RWPE2 (cell line): ENCODE data around the gene CCDC171.

Experiments
- ATAC-seq: fragments of 200-7000 bp; cut with Tn5 transposase; 3 replicates; pipeline ENCODE4 v1.9.1; 2021; ENCODE audit warnings: low read depth
- DNase-seq: peaks from one replicate; pipeline ENCODE4 v3.0.0-alpha.2; 2020; ENCODE audit warnings: low spot score
- H3K27ac ChIP-seq: fragments of 450-650 bp; 2 replicates; pipeline ENCODE4 v1.5.1; 2017; ENCODE audit warnings: mild to moderate bottlenecking; ENCODE audit not compliant: poor library complexity, severe bottlenecking
- H3K27me3 ChIP-seq: fragments of 250-450 bp; sonication (Bioruptor Pico); 2 replicates; pipeline ENCODE4 v1.5.1; 2021; ENCODE audit warnings: mild to moderate bottlenecking, moderate library complexity; ENCODE audit not compliant: insufficient read depth, poor library complexity, severe bottlenecking
- H3K36me3 ChIP-seq: fragments of 250-450 bp; sonication (Bioruptor Pico); 2 replicates; pipeline ENCODE4 v1.5.1; 2020; ENCODE audit warnings: low read depth, mild to moderate bottlenecking, moderate library complexity
- H3K4me1 ChIP-seq: fragments of 250-450 bp; sonication (Bioruptor Pico); 2 replicates; pipeline ENCODE4 v1.5.1; 2021; ENCODE audit warnings: mild to moderate bottlenecking, moderate library complexity; ENCODE audit not compliant: insufficient read depth, poor library complexity, severe bottlenecking
- H3K4me3 ChIP-seq: fragments of 250-450 bp; sonication (Bioruptor Pico); 2 replicates; pipeline ENCODE4 v1.5.1; 2021; ENCODE audit warnings: mild to moderate bottlenecking, moderate library complexity; ENCODE audit not compliant: severe bottlenecking
- H3K9me3 ChIP-seq: fragments of 250-450 bp; sonication (Bioruptor Pico); 2 replicates; pipeline ENCODE4 v1.5.1; 2021; ENCODE audit warnings: mild to moderate bottlenecking, moderate library complexity; ENCODE audit not compliant: severe bottlenecking
- CTCF ChIP-seq: fragments of 450-650 bp; IDR thresholded peaks from one replicate; pipeline ENCODE4 v1.5.1; 2017; ENCODE audit warnings: mild to moderate bottlenecking, moderate library complexity; ENCODE audit not compliant: poor library complexity, severe bottlenecking

The CCDC171 gene

GRCh38 chr9:15553528-15553898 is 670 bp downstream of the CCDC171 start:
- Histone ChIP-seq H3K36me3 (no peaks in the 10 kb centered on the region), H3K4me1 (peaks cover 3% of the 10 kb centered on the region), H3K27me3 (no peaks in the 10 kb centered on the region), H3K4me3 (peak overlapping the region; percentile 47), H3K27ac (peak overlapping the region; percentile 46), H3K9me3 (no peaks in the 10 kb centered on the region)
- no peak for DNase-seq
- ATAC-seq = peak; percentile 1; the same call in 2 of the 3 replicates
- no peak for TF ChIP-seq CTCF

GRCh38 chr9:15570769-15571168 is 17.9 kb downstream of the CCDC171 start:
- H3K9me3 ChIP-seq = no peaks in the 10 kb centered on the region
- no peaks in the 10 kb centered on the region for H3K27me3 ChIP-seq
- H3K4me1 ChIP-seq = no peaks in the 10 kb centered on the region
- H3K27ac ChIP-seq = no peak overlapping the region
- DNase-seq (no peak), ATAC-seq (no peak)
- no peak for TF ChIP-seq CTCF
- no peaks in the 10 kb centered on the region for H3K36me3 ChIP-seq
- H3K4me3 ChIP-seq = no peak overlapping the region

- DNase-seq = no peak
- H3K27me3 ChIP-seq = no peaks in the 10 kb centered on the region
- TF ChIP-seq CTCF = no peak
- H3K9me3 ChIP-seq = no peaks in the 10 kb centered on the region
- H3K27ac ChIP-seq = no peak overlapping the region
- no peaks in the 10 kb centered on the region for H3K4me1 ChIP-seq
- no peaks in the 10 kb centered on the region for H3K36me3 ChIP-seq
- no peak overlapping the region for H3K4me3 ChIP-seq
- ATAC-seq = no peak
Measured at GRCh38 chr9:15572200-15572770, 19.4 kb downstream of the CCDC171 start.

GRCh38 chr9:15576350-15577050 is 23.7 kb downstream of the CCDC171 start:
- ATAC-seq (no peak), DNase-seq (no peak)
- no peaks in the 10 kb centered on the region for H3K27me3 ChIP-seq
- no peak for TF ChIP-seq CTCF
- H3K4me3 ChIP-seq = no peak overlapping the region
- H3K4me1 ChIP-seq = no peaks in the 10 kb centered on the region
- no peak overlapping the region for H3K27ac ChIP-seq
- H3K9me3 ChIP-seq = no peaks in the 10 kb centered on the region
- no peaks in the 10 kb centered on the region for H3K36me3 ChIP-seq

- no peaks in the 10 kb centered on the region for H3K27me3 ChIP-seq
- no peak for ATAC-seq
Measured at GRCh38 chr9:15578714-15579113, 25.9 kb downstream of the CCDC171 start.

More at GRCh38 chr9:15578714-15579113, 25.9 kb downstream of the CCDC171 start:
- no peak for DNase-seq
- Histone ChIP-seq H3K4me3 (no peak overlapping the region), H3K36me3 (no peaks in the 10 kb centered on the region), H3K9me3 (no peaks in the 10 kb centered on the region), H3K27ac (no peak overlapping the region), H3K4me1 (no peaks in the 10 kb centered on the region)
- no peak for TF ChIP-seq CTCF
